GM19438 (cell line): ENCODE measurements around the gene TRMT10C.
"Not testable (repeated sequence)": the region's sequence is repeated elsewhere in the genome, so short reads cannot be mapped to it uniquely, and the experiment has no call there.

Experiments
- ATAC-seq: cut with Tn5 transposase; IDR thresholded peaks from one replicate; pipeline ENCODE4 v1.9.1; 2021; ENCODE audit warnings: low read depth; ENCODE audit not compliant: unreplicated experiment

The TRMT10C gene

DNA sequence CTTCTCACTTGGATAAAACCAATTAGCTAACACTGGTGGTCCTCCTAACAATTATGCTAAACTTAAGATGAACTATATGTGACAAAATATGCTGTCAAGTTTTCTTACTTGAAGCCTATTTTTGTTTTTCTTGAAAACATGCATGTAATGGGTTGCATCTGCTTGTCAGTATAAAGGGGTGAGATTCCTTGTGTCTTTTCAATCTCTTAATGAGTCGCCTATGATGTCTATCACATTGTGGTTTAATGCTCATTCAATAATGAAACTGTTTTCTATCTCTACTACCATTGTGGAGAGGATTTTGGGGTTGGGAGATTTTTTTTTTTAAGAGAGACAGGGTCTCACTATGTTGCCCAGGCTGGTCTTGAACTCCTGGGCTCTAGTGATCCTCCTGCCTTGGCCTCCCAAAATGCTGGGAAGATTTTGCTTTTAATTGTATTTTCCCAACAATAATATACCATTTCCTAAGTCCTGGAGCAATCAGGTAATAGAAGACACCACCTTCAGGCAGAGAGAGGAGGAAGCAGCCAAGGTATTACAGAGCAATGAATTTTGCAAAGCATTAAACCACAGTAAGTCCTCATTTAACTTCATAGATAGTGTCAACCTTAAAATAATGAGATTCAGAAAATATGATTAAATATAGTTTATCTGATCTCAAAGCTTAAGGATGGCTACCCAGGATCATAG lies 17.4 kb upstream of the TRMT10C start:
- ATAC-seq = no peak

DNA sequence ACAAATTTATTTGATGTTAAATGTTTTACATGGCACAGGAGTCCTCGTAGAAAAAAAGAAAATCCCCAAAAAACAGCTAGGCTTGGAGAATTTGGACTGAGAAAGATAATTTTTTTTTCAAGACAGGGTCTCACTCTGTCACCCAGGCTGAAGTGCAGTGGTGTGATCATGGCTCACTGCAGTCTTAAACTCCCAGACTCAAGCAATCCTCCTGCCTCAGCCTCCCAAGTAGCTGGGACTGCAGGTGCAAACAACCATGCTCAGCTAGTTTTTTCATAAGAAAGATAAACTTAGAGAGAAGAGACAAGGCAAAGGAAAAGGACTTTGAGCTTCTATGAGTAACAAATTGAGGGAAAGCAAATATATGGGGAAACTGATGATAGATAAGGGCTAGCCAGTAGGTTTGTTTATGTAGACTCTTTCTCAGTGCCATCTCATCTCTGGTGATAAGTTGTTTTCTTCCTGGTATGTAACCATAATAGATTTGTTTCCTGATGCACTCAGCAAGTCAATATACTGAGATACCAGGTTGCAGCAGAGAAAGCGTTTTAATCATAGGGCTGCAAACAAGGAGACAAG lies 13.1 kb upstream of the TRMT10C start:
- ATAC-seq = no peak

DNA sequence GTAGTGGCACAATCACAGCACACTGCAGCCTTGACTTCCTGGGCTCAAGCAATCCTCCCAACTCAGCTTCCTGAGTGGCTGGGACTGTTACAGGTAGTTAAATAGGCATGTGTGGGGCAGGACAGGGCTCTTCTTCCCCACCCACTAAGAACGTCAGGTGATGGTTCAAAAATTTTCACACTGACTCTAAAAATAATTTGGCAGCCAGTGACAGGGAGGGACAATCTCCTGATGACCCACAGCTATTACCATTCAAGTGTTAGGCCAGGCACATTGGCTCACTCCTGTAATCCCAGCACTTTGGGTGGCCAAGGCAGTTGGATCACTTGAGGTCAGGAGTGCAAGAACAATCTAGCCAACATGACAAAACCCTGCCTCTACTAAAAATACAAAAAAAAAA lies 12.2 kb upstream of the TRMT10C start:
- ATAC-seq = no peak

DNA sequence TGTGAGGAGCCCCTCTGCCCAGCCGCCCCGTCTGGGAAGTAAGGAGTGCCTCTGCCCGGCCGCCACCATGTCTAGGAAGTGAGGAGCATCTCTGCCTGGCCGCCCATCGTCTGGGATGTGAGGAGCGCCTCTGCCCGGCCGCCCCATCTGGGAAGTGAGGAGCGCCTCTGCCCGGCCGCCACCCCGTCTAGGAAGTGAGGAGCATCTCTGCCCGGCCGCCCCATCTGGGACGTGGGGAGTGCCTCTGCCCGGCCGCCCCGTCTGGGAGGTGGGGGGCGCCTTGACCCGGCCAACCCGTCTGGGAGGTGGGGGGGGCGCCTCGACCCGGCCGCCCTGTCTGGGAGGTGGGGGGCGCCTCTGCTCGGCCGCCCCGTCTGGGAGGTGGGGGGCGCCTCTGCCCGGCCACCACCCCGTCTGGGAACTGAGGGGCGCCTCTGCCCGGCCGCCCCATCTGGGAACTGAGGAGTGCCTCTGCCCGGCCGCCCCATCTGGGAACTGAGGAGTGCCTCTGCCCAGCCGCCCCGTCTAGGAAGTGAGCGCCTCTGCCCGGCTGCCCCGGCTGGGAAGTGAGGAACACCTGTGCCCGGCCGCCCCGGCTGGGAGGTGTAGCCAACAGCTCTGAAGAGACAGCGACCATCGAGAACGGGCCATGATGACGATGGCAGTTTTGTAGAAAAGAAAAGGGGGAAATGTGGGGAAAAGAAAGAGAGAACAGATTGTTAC lies 10.1 kb upstream of the TRMT10C start:
- not testable (repeated sequence) for ATAC-seq

DNA sequence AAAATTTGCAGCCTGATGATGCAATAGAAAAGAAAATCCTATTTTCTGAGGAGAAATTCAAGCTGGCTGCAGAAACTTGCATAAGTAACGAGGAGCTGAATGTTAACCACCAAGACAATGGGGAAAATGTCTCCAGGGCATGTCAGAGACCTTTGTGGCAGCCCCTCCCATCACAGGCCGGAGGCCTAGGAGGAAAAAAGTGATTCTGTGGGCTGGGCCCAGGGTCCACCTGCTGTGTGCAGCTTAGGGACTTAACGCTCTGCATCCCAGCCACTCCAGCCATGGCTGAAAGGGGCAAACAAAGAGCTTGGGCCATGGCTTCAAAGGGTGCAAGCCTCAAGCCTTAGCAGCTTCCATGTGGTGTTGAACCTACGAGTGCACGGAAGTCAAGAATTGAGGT lies 8.3 kb upstream of the TRMT10C start:
- ATAC-seq = not testable (repeated sequence)

DNA sequence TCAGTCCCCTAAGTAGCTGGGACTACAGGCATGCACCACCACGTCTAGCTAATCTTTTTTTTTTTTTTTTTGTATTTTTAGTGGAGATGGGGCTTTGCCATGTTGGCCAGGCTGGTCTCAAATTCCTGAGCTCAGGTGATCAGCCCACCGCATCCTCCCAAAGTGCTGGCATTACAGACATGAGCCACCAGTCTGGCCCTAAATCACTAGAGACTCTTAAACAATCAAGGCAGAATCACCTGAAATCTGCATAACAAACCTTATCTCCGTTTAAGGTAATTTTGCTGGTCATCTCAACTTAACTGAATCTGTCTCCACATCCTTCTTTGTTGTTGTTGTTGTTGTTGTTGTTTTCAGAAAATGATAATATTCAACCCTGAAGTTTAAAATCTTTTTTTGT lies 5.6 kb upstream of the TRMT10C start:
- ATAC-seq = no peak

DNA sequence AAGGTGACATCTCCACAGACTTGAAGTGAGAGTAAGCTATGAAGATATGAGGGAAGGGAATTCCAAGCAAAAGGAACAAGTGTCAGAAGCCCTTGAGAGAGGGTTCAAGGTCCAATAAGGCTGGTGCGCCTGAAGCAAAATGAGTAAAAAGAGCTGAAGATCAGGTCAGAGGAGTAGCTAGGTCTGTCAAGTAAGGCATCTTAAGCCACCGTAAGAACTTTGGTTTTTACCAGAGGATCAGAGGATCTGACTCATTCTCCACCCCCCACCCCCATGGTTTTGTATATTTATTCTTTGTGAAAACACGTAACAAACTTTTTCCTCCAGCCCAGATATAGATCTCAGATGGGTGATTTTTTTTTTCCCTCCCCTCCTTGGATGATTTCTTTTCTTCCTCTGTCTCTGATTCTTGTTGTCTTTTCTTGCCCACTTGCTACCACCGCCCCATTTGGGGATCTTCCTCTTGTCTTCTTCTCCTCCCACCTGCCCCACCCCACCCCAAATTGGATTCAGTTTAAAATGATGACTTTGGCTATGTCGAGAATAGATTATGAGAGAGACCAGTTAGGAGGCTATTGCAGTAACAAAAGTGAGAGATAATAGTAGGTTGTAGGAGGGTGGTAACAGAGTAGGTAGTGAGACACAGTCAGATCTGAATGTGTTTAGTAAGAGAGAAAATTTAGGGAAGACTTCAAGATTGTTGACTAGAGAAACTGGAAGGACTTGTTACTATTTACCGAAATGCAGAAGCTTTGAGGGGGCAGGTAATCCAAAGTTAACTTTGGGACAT lies 6.1 kb downstream of the TRMT10C start:
- no peak for ATAC-seq

DNA sequence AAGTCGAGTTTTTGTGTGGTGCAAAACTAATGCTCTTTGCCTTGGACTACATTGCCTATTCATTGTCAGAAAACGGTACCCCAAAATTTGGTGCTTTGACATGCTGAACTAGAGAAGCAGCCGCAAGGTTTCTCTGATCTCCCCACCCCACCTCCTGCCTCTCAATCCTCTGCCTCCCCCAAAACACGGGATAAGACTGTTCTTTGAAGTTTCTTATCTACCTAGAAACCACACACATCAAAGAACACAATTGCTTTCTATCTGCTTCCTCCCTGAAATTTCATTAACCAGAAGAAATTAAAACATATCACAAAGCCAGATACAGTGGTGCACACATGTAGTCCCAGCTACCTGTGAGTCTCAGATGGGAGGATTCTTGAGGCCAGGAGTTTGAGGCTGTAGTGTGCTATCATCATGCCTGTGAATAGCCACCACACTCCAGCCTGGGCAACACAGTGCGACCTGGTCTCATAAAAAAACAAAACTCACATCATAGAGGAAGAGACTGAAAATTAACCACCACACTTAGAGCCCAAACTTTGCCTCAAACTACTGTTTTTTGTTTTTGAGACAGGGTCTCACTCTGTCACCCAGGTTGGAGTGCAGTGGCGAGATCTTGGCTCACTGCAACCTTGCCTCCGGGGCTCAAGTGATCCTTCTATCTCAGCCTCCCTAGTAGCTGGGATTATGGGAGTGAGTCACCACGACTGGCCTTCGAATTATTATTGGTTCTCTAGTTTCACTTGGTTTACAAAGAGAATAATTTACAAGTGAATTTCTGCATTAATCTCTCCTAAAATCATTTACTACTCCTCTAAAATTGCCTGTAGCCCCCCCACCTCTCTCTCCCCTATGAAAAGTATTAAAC lies 9.6 kb downstream of the TRMT10C start:
- ATAC-seq = no peak

DNA sequence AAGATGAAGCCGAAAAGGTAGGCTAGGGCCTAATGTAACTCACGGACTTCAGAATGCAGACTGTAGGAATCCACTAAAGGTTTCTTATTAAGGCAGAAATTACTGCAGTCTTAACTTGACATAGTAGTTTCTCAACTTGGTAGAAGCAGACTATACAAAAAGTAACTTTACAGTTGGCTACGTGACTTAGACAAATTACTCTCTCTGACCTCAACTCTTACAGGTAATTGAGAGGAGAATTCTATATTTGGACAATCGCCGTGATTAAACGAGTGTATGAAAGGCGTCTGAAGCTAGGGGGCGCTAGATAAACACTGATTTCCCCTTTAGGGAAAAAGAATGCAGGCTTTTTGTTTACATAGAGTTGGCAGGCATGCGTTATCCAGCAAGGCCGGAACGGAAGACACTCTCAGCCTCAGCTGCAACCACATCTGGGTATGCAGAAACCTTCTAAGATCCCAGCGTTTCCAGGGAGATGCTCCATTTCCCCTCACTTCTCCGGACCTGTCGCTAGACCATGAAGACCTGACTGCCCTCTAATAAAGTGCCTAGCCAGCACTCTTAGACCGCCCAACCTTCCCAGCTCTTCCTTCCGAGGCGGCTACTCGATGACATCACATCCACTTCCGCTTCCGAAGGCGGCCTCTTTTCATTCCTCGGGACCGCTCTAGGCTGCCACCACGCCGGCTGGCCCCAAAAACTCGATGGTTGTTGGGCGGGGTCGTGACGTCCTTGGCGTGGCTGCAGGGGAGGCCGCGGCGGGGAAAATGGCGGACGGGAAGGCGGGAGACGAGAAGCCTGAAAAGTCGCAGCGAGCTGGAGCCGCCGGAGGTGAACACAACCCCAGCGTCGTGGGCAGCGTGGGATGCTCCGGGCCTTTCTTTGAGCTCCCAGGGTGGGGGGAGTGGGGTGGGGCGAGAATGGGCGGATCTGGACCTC lies 12.1 kb downstream of the TRMT10C start, which contains the start of gene PCNP:
Gene PCNP (plus strand): TSS at position 732 of the 939 bp plus-strand sequence. CDS start 36 bp downstream, at position 768.
- peak; percentile 87 for ATAC-seq

DNA sequence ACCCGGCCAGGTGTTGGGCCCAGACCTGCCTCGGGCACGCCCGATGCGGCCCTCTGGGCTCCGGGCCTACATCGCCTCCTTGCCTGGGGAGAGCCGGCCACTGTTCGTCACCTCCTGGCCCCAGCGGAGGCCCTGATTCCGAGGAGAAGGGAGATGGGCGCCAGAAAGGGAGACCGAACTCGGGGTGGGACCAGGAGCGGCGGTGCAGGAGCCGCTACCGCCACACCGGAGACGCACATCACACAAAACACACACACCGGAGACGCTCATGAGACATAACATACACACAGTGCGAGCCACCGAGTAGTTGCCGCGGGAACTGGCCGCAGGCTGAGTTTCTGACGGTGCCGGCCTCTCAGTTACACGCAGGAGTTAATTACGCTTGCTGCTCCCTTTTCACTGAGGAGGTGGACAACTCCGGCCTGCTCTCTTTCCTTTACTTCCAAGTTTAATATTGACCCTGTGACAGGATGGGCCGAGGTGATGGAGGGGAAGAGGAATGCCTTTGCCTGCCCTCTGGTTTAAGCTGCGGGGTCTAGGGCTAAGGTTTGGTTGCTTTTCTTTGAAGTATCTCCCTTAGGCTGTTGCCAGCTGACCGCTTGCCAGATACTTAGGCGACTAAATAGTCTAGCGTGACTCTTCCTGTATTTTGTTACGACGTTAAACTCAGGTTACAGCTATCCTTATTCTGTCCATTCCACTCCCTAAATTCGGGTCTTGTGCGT lies 12.9 kb downstream of the TRMT10C start:
- peak; percentile 48 for ATAC-seq

DNA sequence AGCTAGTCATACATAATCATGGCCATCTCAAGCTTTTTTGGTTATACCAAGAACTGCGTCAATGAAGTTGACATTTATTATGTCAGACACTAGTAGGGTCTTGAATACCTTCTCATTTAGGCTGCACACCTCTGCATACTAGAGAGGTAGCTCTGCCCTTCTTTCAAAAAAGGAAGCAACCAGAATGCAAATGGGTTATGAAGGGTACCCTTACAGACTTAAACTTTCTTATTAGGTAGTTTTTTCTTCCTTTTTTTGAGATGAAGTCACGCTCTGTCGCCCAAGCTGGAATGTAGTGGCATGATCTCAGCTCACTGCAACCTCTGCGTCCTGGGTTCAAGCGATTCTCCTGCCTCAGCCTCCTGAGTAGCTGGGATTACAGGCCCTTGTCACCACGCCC lies 15.6 kb downstream of the TRMT10C start:
- no peak for ATAC-seq

DNA sequence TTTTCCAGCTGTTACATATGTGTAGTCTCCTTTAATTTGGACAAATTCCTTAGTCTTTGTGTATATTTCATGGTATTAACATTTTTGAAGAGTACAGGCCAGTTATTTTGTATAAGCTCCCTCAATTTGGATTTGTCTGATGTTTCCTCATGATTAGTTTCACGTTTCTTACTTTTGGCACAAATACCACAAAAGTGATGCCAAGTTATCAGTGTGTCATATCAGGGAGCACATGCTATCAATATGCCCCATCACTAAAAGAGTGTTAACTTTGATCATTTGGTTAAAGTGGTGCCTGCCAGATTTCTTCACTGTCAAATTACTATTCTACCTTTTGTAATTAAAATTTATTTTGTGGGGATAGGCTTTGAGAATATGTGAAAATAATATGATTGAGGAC lies 26.9 kb downstream of the TRMT10C start:
- no peak for ATAC-seq

DNA sequence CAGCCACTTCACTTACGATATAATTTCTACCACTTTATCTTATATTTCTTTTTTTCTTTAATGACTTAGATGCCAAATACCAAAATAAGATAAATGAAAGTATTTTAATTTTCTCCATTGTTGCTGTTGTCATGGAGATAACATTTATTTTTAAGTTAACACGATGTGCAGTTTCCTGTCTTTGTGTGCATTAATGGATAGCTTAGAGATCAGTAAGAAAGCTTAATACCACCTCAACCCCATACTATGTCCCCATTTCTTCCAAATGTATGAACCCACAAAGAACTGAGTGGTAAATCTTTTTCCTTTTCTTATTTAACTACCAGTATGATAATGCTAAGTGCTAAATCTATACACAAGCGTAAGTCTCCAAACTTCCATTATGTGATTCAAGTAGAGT lies 29.4 kb downstream of the TRMT10C start:
- no peak for ATAC-seq

DNA sequence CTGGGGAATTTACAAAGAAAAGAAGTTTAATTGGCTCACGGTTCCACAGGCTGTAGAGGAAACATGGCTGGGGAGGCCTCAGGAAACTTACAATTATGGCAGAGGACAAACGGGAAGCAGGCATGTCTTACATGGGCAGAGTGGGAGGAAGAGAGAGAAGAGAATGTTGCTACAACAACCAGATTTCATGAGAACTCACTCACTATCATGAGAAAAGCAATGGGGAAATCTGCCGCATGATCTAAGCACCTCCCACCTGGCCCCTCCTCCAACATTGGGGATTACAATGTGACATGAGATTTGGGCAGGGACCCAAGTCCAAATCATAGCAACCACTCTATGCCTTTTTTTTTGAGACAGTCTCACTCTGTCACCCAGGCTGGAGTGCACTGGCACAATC lies 41.1 kb downstream of the TRMT10C start:
- ATAC-seq = no peak

DNA sequence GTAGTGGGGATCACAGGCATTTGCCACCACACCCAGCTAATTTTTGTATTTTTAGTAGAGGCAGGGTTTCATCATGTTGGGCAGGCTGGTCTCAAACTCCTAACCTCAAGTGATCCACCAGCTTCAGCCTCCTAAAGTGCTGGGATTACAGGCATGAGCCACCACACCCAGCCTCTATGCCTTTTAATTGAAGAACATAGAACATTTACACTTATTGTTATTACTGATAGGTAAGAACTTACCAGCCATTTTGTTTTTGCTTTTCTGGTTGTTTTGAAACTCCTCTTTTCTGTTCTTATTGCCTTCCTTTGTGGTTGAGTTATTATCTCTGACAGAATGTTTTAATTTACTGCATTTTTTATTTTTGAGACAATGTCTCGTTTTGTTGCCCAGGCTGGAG lies 41.5 kb downstream of the TRMT10C start:
- no peak for ATAC-seq

DNA sequence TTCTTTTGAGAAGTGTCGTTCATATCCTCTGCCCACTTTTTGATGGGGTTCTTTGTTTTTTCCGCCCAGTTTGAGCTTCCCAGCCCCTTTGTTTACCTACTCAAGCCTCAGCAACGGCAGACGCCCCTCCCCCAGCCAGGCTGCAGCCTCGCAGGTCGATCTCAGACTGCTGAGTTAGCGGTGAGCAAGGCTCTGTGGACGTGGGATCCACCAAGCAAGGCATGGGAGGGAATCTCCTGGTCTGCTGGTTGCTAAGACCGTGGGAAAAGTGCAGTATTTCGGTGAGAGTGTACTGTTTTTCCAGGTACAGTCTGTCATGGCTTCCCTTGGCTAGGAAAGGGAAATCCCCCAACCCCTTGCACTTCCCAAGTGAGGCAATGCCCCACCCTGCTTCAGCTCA lies 43.7 kb downstream of the TRMT10C start:
- not testable (repeated sequence) for ATAC-seq

DNA sequence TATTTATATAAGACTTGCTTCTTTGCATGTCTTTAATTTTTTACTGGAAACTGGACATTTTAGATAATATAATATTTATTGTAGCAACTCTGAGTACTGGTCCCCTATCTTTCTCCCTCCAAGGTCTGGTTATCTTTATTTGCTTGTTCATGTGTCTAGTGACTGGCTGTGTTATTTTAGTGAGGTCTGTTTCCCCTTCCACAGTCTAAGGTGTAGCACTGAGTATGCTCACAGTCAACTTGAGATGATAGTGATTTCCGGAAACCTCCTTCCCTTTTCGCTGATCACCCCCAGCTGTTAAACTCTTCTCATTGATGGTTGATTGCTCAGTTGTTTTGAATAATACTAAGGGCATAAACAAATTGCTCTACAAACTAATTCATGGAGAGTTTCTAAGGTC lies 49.4 kb downstream of the TRMT10C start:
- no peak for ATAC-seq

DNA sequence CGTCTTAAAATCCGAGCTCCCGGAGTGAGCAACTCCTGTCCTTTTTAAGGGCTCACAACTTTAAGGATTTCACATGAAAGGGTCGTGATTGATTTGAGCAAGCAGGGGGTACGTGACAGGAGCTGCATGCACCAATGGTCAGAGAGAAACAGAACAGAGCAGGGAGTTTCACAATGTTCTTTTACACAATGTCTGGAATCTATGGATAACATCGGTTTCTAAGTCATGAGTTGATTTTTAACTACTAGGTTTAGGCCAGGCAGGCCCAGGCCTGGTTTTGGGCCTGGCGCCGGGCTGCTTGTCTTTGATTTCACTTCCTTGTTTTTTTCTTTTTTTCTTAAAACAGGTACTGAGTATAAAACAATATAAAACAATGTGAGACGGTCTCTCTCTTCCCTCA lies 51.3 kb downstream of the TRMT10C start:
- ATAC-seq = not testable (repeated sequence)
